ENCODE data around the gene PER2.
A peak's percentile ranks its signal among the peaks of the same experiment; 100 is the strongest.

PER2 gene

GRCh38 chr2:238308177-238308576, 19.8 kb upstream of the PER2 start:
- H3K4me3 ChIP-seq (ENCODE audit: low read depth, low read length), result no peak overlapping the region
- peak; percentile 28 for TF ChIP-seq CTCF (IDR thresholded peaks at IDR 0.05; ENCODE audit: low read depth, low read length, missing control alignments)
- no peak for DNase-seq (ENCODE audit: low read depth)

GRCh38 chr2:238306672-238306998, 18.2 kb upstream of the PER2 start:
- no peak overlapping the region for H3K4me3 ChIP-seq (ENCODE audit: low read depth, low read length)

GRCh38 chr2:238305965-238306671, 17.7 kb upstream of the PER2 start:
- DNase-seq (ENCODE audit: low read depth), result no peak
- no peak overlapping the region for H3K4me3 ChIP-seq (ENCODE audit: low read depth, low read length)
- no peak for TF ChIP-seq CTCF (IDR thresholded peaks at IDR 0.05; ENCODE audit: low read depth, low read length, missing control alignments)

More at GRCh38 chr2:238306672-238306998, 18.2 kb upstream of the PER2 start:
- no peak for DNase-seq (ENCODE audit: low read depth)
- TF ChIP-seq CTCF (IDR thresholded peaks at IDR 0.05; ENCODE audit: low read depth, low read length, missing control alignments), result no peak

- peak; percentile 43 for TF ChIP-seq CTCF (IDR thresholded peaks at IDR 0.05; ENCODE audit: low read depth, low read length, missing control alignments)
- DNase-seq (ENCODE audit: low read depth), result no peak
- H3K4me3 ChIP-seq (ENCODE audit: low read depth, low read length), result no peak overlapping the region
These were observed 16.9 kb upstream of the PER2 start for GRCh38 chr2:238305092-238305862.

GRCh38 chr2:238304116-238304515, 15.7 kb upstream of the PER2 start:
- no peak for TF ChIP-seq CTCF (IDR thresholded peaks at IDR 0.05; ENCODE audit: low read depth, low read length, missing control alignments)
- H3K4me3 ChIP-seq (ENCODE audit: low read depth, low read length), result no peak overlapping the region
- DNase-seq (ENCODE audit: low read depth), result no peak

GRCh38 chr2:238302751-238303150, 14.3 kb upstream of the PER2 start:
- no peak for TF ChIP-seq CTCF (IDR thresholded peaks at IDR 0.05; ENCODE audit: low read depth, low read length, missing control alignments)
- H3K4me3 ChIP-seq (ENCODE audit: low read depth, low read length), result no peak overlapping the region
- DNase-seq (ENCODE audit: low read depth), result no peak

Measured in GM12864 (cell line).